Epithelial cell of esophagus (primary cell): ENCODE data around the gene NOL7.

ENCODE experiments used
- DNase-seq: peaks from one replicate; pipeline ENCODE4 v3.0.0; 2010; ENCODE audit warnings: low read depth
- H3K4me3 ChIP-seq: 2 replicates; pipeline ENCODE4 v1.5.1; 2011; ENCODE audit warnings: mild to moderate bottlenecking, low read length, control low read depth
- TF ChIP-seq, protein P1 (sequence below): IDR thresholded peaks from 2 replicates; pipeline ENCODE4 v1.5.1; 2011; ENCODE audit warnings: low read depth, mild to moderate bottlenecking, low read length, control low read depth, inconsistent platforms; ENCODE audit not compliant: insufficient read depth; ENCODE audit errors: missing control alignments

The NOL7 gene

DNA sequence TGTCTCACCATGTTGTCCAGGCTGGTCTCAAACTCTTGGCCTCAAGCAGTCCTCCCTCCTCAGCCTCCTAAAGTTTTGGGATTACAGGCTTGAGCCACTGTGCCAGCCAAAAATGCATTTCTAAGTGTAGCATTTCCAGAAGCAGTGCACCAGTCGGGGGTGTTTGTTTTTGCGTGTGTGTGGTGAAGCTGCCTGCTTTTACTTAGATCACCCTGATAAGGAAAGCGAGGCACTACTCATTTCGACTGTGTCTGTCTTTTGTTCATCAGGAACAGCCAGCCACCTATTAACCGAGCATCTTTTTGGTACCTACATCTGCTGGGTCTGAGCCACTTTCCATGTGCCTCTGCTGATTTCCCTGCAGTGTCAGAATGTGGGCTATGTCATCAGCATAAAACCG lies 22.0 kb upstream of the NOL7 start:
- no peak overlapping the region for H3K4me3 ChIP-seq
- TF ChIP-seq, protein P1, sequence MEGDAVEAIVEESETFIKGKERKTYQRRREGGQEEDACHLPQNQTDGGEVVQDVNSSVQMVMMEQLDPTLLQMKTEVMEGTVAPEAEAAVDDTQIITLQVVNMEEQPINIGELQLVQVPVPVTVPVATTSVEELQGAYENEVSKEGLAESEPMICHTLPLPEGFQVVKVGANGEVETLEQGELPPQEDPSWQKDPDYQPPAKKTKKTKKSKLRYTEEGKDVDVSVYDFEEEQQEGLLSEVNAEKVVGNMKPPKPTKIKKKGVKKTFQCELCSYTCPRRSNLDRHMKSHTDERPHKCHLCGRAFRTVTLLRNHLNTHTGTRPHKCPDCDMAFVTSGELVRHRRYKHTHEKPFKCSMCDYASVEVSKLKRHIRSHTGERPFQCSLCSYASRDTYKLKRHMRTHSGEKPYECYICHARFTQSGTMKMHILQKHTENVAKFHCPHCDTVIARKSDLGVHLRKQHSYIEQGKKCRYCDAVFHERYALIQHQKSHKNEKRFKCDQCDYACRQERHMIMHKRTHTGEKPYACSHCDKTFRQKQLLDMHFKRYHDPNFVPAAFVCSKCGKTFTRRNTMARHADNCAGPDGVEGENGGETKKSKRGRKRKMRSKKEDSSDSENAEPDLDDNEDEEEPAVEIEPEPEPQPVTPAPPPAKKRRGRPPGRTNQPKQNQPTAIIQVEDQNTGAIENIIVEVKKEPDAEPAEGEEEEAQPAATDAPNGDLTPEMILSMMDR = no peak
- DNase-seq = no peak

DNA sequence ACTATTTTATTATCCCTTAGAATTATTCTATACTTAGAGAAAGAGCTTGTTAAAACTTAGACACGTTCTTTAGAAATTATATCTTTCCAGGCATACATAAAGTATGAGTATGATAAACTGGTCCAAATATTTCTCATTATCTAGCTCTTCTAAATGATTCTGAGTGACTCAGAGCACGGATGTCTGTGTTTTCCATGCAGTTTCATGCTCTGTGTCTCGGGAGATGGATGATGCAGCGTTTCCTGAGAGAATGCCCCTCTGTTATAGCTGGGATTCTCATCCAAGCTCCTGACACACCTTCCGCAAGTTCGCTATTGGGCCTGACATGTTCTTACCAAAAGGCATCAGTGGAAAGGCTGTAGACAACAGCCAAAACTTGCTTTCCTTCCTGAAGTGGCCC lies 21.4 kb upstream of the NOL7 start:
- TF ChIP-seq, protein P1 = no peak
- DNase-seq = peak; percentile 56

DNA sequence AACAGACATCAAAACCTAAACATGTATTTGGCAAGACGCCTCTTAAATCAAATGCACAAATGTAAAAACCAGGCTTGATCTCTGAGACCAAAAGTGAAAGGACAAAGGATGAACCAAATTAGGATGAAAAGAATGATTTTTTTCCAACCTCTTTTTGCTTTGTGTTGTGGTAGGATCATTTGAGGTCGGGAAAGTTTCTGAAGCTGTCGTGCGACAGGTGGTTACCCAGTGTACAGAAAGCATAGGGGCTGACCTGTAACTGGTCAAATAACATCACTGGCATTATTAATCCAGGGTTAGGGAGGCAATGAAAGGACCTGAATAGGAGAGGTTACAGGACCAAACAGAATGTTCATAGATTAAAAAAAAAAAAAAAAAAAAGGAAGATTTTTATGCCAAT lies 18.1 kb upstream of the NOL7 start:
- DNase-seq = no peak
- H3K4me3 ChIP-seq = no peak overlapping the region
- TF ChIP-seq, protein P1 = no peak

More for the DNA sequence above, 21.4 kb upstream of the NOL7 start:
- no peak overlapping the region for H3K4me3 ChIP-seq

DNA sequence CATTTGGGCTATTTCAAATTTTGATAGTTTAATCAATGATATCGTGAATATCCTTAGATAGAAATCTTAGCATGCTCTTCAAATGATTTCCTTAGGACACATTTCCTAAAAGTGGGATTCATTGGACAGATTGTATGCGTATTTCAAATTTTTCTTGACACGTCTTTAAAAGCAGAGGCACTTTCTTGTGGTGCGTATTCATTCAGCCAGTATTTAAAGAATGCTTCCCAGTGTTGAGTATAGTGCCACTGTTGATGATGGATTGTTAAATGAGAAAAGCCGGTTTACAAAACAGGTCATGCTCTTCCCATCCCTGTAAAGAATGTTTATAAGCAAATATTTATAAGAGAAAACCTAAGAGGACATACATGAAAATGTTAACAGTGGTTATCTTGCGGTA lies 15.1 kb upstream of the NOL7 start:
- no peak overlapping the region for H3K4me3 ChIP-seq
- TF ChIP-seq, protein P1 = no peak
- DNase-seq = no peak

DNA sequence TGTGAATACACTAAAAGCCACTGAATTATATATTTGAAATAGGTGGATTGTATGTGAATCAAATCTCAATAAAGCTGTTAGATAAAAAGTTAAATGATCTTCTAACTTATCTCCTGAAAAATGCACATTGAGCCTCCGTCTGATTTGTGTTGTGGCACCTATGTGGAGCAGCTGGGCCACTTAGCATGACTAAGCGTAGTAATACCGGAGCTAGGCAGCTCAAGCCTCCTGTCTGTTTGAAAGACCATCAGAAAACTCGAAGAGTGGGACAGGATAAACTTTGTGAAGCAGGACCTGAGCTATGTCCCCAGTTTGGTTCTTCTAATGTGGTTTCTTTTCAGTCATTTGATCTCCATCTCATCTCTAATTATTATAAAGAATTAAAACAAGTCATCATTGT lies 11.0 kb upstream of the NOL7 start:
- H3K4me3 ChIP-seq = no peak overlapping the region
- TF ChIP-seq, protein P1 = no peak
- no peak for DNase-seq

DNA sequence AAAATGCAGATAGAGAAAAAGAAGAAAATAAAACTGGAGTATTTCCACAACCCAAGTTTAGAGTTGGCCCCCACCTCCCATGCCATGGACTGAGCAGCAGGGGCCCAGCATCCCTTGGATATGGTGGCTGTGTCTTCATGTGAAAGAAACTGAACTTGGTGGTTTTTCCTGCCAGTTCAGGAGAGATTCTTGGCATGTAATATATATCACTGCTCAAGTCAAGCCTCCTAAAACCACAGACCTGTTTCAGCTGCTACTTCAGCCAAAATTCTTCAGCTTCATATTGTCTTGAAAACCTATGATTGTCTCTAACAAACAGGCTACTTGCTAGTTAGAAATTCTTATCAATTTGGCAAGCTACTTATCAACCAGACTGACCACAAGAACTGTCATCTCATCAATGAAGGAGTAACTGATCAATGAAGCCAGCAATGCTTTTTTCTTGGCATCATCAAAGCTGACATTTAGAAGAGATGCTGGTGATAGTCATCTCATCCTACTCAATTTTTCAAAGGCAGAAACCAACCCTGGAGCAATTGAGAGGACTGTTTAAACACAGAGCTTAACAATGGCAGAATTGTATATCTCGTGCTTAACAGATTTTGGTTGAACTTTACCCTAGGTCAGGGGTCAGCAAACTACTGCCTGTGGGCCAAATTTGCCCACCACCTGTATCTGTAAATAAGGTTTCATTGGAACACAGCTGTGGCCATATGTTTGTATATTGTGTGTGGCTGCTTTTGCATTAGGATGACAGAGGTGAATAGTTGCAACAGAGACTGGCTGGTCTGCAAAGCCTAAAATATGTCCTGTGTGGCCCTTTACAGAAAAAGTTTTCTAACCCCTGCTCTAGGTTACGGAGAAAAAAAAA lies 10.4 kb upstream of the NOL7 start:
- TF ChIP-seq, protein P1 = no peak
- H3K4me3 ChIP-seq = no peak overlapping the region
- DNase-seq = no peak

DNA sequence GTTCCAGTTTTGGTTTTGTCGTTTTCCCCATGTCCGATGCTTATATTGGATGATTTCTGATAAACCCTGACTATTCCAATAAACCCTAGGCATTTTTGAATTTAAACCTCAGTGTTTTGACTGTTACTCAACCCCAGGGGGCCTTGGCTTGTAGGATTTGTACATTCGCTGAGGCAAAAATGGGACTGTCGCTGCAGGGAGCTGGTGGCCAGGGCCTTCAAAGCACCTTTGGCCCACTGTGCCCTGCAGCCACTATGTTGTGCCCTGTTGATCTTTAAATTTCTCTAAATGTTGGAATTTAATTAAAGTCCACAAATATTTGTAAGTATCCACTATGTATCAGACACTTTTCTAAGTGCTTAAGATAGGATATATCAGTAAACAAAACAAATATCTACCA lies 9.5 kb upstream of the NOL7 start:
- TF ChIP-seq, protein P1 = no peak
- H3K4me3 ChIP-seq = no peak overlapping the region
- DNase-seq = no peak
